ENCODE measurements around the gene UQCRC2. TPM values are rescaled to one million over a fixed set of nuclear protein-coding genes. Genes with fewer than 3 reads are reported as not detected.

The UQCRC2 gene
- total and polyA plus RNA-seq, 5 experiments from 2014 or later, result 176 to 196 (median 187) TPM

- POLR2A ChIA-PET, result interaction anchor here (0.5 to 3.3 kb wide), 10 partner anchors 9 to 421 kb away, joined by 3 to 47 read pairs (median 4); no protein-coding TSS in a partner anchor
Measured at GRCh38 chr16:21952040-21952792, 945 bp upstream of the UQCRC2 start.

GRCh38 chr16:21953541-21953902 lies 361 bp downstream of the UQCRC2 start:
- Mint-ChIP-seq H3K9me3 (no peaks in the 10 kb centered on the region), H3K4me3 (peak overlapping the region; percentile 98 to 100 (median 100)), H3K27me3 (no peaks in the 10 kb centered on the region), H3K27ac (peak overlapping the region; percentile 98 to 100 (median 100)), H3K36me3 (peaks cover 1 to 36% (median 4%) of the 10 kb centered on the region in 3 donors), H3K4me1 (peaks cover 18 to 74% (median 59%) of the 10 kb centered on the region in 4 donors)
- POLR2A ChIA-PET, result interaction anchor here (0.6 to 3.3 kb wide), 7 partner anchors 22 to 345 kb away, joined by 3 to 47 read pairs (median 5); partner anchors contain the start of gene POLR3E
- ATAC-seq (peak; percentile 11 to 25), DNase-seq (no peak)

More at GRCh38 chr16:21952040-21952792, 945 bp upstream of the UQCRC2 start:
- ATAC-seq, result peak; percentile 62 to 65
- H3K4me3 Mint-ChIP-seq, result peak overlapping the region; percentile 98 to 100 (median 100)
- peak overlapping the region; percentile 98 to 100 (median 100) for H3K27ac Mint-ChIP-seq
- peaks cover 3 to 25% (median 4%) of the 10 kb centered on the region in 3 donors for H3K36me3 Mint-ChIP-seq
- H3K9me3 Mint-ChIP-seq, result no peaks in the 10 kb centered on the region
- H3K4me1 Mint-ChIP-seq, result peaks cover 15 to 71% (median 53%) of the 10 kb centered on the region in 4 donors
- no peaks in the 10 kb centered on the region for H3K27me3 Mint-ChIP-seq
- peak; percentile 61 to 85 (median 76) for DNase-seq

GRCh38 chr16:21957714-21958346 lies 4.7 kb downstream of the UQCRC2 start:
- Mint-ChIP-seq H3K9me3 (no peaks in the 10 kb centered on the region), H3K4me3 (peak overlapping the region in 1 of 10 donors; percentile 8), H3K27me3 (no peaks in the 10 kb centered on the region), H3K4me1 (peaks cover 15 to 45% (median 43%) of the 10 kb centered on the region in 4 donors), H3K27ac (peak overlapping the region in 5 of 10 donors; percentile 16 to 76 (median 40)), H3K36me3 (peaks cover 17 to 70% (median 24%) of the 10 kb centered on the region in 3 donors)
- POLR2A ChIA-PET, result interaction anchor here (0.9 kb wide), 1 partner anchor 11 kb away, joined by 10 read pairs; no protein-coding TSS in a partner anchor
- DNase-seq, result no peak
- ATAC-seq, result no peak

GRCh38 chr16:21959050-21959449 lies 5.9 kb downstream of the UQCRC2 start:
- Mint-ChIP-seq H3K4me3 (no peak overlapping the region), H3K27me3 (no peaks in the 10 kb centered on the region), H3K27ac (no peak overlapping the region), H3K36me3 (peaks cover 13 to 79% (median 25%) of the 10 kb centered on the region in 3 donors), H3K4me1 (peaks cover 7 to 38% (median 32%) of the 10 kb centered on the region in 4 donors), H3K9me3 (no peaks in the 10 kb centered on the region)
- DNase-seq, result no peak
- ATAC-seq, result no peak
- POLR2A ChIA-PET, result no interaction called here

GRCh38 chr16:21962475-21962874 lies 9.3 kb downstream of the UQCRC2 start:
- H3K4me1 Mint-ChIP-seq, result peaks cover 7 to 13% (median 11%) of the 10 kb centered on the region in 4 donors

GRCh38 chr16:21963887-21964286 lies 10.7 kb downstream of the UQCRC2 start:
- Mint-ChIP-seq H3K9me3 (no peaks in the 10 kb centered on the region), H3K27ac (no peak overlapping the region), H3K36me3 (peaks cover 25 to 94% (median 48%) of the 10 kb centered on the region in 3 donors), H3K4me3 (no peak overlapping the region), H3K27me3 (no peaks in the 10 kb centered on the region), H3K4me1 (peaks cover 1 to 7% (median 6%) of the 10 kb centered on the region in 4 donors)
- POLR2A ChIA-PET, result no interaction called here
- ATAC-seq (no peak), DNase-seq (no peak)

More at GRCh38 chr16:21962475-21962874, 9.3 kb downstream of the UQCRC2 start:
- ATAC-seq (no peak), DNase-seq (no peak)
- peaks cover 22 to 93% (median 45%) of the 10 kb centered on the region in 3 donors for H3K36me3 Mint-ChIP-seq
- no peak overlapping the region for H3K4me3 Mint-ChIP-seq
- H3K27ac Mint-ChIP-seq, result no peak overlapping the region
- POLR2A ChIA-PET, result no interaction called here
- H3K27me3 Mint-ChIP-seq, result no peaks in the 10 kb centered on the region
- no peaks in the 10 kb centered on the region for H3K9me3 Mint-ChIP-seq

- Mint-ChIP-seq H3K27me3 (no peaks in the 10 kb centered on the region), H3K4me1 (peaks cover 1 to 7% (median 5%) of the 10 kb centered on the region in 4 donors), H3K4me3 (no peak overlapping the region), H3K36me3 (peaks cover 21 to 94% (median 44%) of the 10 kb centered on the region in 3 donors), H3K27ac (no peak overlapping the region), H3K9me3 (no peaks in the 10 kb centered on the region)
- POLR2A ChIA-PET, result no interaction called here
- ATAC-seq (no peak), DNase-seq (no peak)
Measured at GRCh38 chr16:21964353-21964752, 11.2 kb downstream of the UQCRC2 start.

- ATAC-seq (no peak), DNase-seq (no peak)
- Mint-ChIP-seq H3K4me1 (peaks cover 0 to 3% (median 0%) of the 10 kb centered on the region in 4 donors), H3K4me3 (no peak overlapping the region), H3K36me3 (peaks cover 7 to 63% (median 20%) of the 10 kb centered on the region in 3 donors), H3K27ac (peak overlapping the region in 1 of 10 donors; percentile 40), H3K9me3 (no peaks in the 10 kb centered on the region), H3K27me3 (no peaks in the 10 kb centered on the region)
- POLR2A ChIA-PET, result no interaction called here
Measured at GRCh38 chr16:21971856-21972255, 18.7 kb downstream of the UQCRC2 start.

- ATAC-seq (no peak), DNase-seq (no peak)
- no peaks in the 10 kb centered on the region for H3K27me3 Mint-ChIP-seq
- peaks cover 0 to 61% (median 15%) of the 10 kb centered on the region in 3 donors for H3K36me3 Mint-ChIP-seq
- no peaks in the 10 kb centered on the region for H3K9me3 Mint-ChIP-seq
- H3K4me3 Mint-ChIP-seq, result no peak overlapping the region
- no peak overlapping the region for H3K27ac Mint-ChIP-seq
- peaks cover 0 to 3% (median 0%) of the 10 kb centered on the region in 4 donors for H3K4me1 Mint-ChIP-seq
- POLR2A ChIA-PET, result interaction anchor here (1.6 kb wide), 1 partner anchor 154 kb away, joined by 3 read pairs; no protein-coding TSS in a partner anchor
Measured at GRCh38 chr16:21973945-21974344, 20.8 kb downstream of the UQCRC2 start.

- no peak for ATAC-seq
- Mint-ChIP-seq H3K27me3 (no peaks in the 10 kb centered on the region), H3K36me3 (peaks cover 0 to 81% (median 23%) of the 10 kb centered on the region in 3 donors), H3K4me3 (no peak overlapping the region), H3K9me3 (no peaks in the 10 kb centered on the region), H3K4me1 (peaks cover 0 to 1% (median 0%) of the 10 kb centered on the region in 4 donors), H3K27ac (no peak overlapping the region)
- DNase-seq, result no peak
- POLR2A ChIA-PET, result no interaction called here
Measured at GRCh38 chr16:21980032-21980431, 26.9 kb downstream of the UQCRC2 start.

- peak in 1 of 2 donors; percentile 44 for ATAC-seq
- H3K27ac Mint-ChIP-seq, result peak overlapping the region in 5 of 10 donors; percentile 20 to 66 (median 41)
- POLR2A ChIA-PET, result no interaction called here
- no peaks in the 10 kb centered on the region for H3K9me3 Mint-ChIP-seq
- no peaks in the 10 kb centered on the region for H3K27me3 Mint-ChIP-seq
- no peak for DNase-seq
- H3K4me1 Mint-ChIP-seq, result peaks cover 0 to 1% (median 0%) of the 10 kb centered on the region in 4 donors
- no peak overlapping the region for H3K4me3 Mint-ChIP-seq
- H3K36me3 Mint-ChIP-seq, result peaks cover 0 to 83% (median 18%) of the 10 kb centered on the region in 3 donors
Measured at GRCh38 chr16:21982108-21982507, 28.9 kb downstream of the UQCRC2 start.

GRCh38 chr16:21984062-21984461 lies 30.9 kb downstream of the UQCRC2 start:
- Mint-ChIP-seq H3K4me1 (peaks cover 0 to 1% (median 0%) of the 10 kb centered on the region in 4 donors), H3K9me3 (no peaks in the 10 kb centered on the region), H3K27ac (peak overlapping the region in 2 of 10 donors; percentile 38 to 77), H3K4me3 (no peak overlapping the region), H3K36me3 (peaks cover 0 to 66% (median 15%) of the 10 kb centered on the region in 3 donors), H3K27me3 (no peaks in the 10 kb centered on the region)
- no peak for ATAC-seq
- POLR2A ChIA-PET, result no interaction called here
- DNase-seq, result no peak

Data from naive thymus-derived CD8-positive, alpha-beta T cell (primary cell).